HG03558 (cell line): ENCODE data around the gene PCDH1.

Experiments used
- ATAC-seq: cut with Tn5 transposase; IDR thresholded peaks from one replicate; pipeline ENCODE4 v1.9.1; 2021; ENCODE audit warnings: moderate number of reproducible peaks; ENCODE audit not compliant: unreplicated experiment; ENCODE audit errors: extremely low read depth

PCDH1 gene

GRCh38 chr5:141857226-141857625 lies 21.0 kb downstream of the PCDH1 start:
- no peak for ATAC-seq

GRCh38 chr5:141856037-141856790 lies 22.0 kb downstream of the PCDH1 start:
- no peak for ATAC-seq

GRCh38 chr5:141855265-141856036 lies 22.8 kb downstream of the PCDH1 start:
- no peak for ATAC-seq

GRCh38 chr5:141853895-141854626 lies 24.1 kb downstream of the PCDH1 start:
- ATAC-seq = no peak

GRCh38 chr5:141852448-141852847 lies 25.8 kb downstream of the PCDH1 start:
- no peak for ATAC-seq

GRCh38 chr5:141851195-141851874 lies 26.9 kb downstream of the PCDH1 start:
- no peak for ATAC-seq

GRCh38 chr5:141850786-141851185 lies 27.4 kb downstream of the PCDH1 start:
- no peak for ATAC-seq

- ATAC-seq = no peak
Observed at GRCh38 chr5:141850244-141850768, 27.9 kb downstream of the PCDH1 start.

GRCh38 chr5:141849415-141850243 lies 28.6 kb downstream of the PCDH1 start:
- ATAC-seq = no peak

- no peak for ATAC-seq
Observed at GRCh38 chr5:141848744-141849414, 29.3 kb downstream of the PCDH1 start.

GRCh38 chr5:141846031-141846430 lies 32.2 kb downstream of the PCDH1 start:
- no peak for ATAC-seq

- no peak for ATAC-seq
Observed at GRCh38 chr5:141845371-141845851, 32.8 kb downstream of the PCDH1 start.

- ATAC-seq = no peak
Observed at GRCh38 chr5:141844414-141845097, 33.7 kb downstream of the PCDH1 start.

GRCh38 chr5:141843156-141843927 lies 34.9 kb downstream of the PCDH1 start:
- ATAC-seq = no peak

GRCh38 chr5:141841378-141842180 lies 36.6 kb downstream of the PCDH1 start:
- no peak for ATAC-seq

GRCh38 chr5:141840826-141841360 lies 37.3 kb downstream of the PCDH1 start:
- no peak for ATAC-seq
